Inferior parietal cortex (tissue), 1 donor: Measurements from ENCODE around the gene VAV2.

Experiments used
- DNase-seq: peaks from one replicate; pipeline ENCODE4 v3.0.0-alpha.2; 2016; ENCODE audit errors: extremely low spot score

The VAV2 gene

GRCh38 chr9:133875131-133875530 is 117.0 kb downstream of the VAV2 start:
- no peak for DNase-seq

- DNase-seq = no peak
Measured at GRCh38 chr9:133874659-133875058, 117.5 kb downstream of the VAV2 start.

GRCh38 chr9:133874060-133874657 is 118.0 kb downstream of the VAV2 start:
- DNase-seq = no peak

GRCh38 chr9:133873461-133873891 is 118.6 kb downstream of the VAV2 start:
- DNase-seq = no peak

- no peak for DNase-seq
Measured at GRCh38 chr9:133873009-133873408, 119.1 kb downstream of the VAV2 start.

GRCh38 chr9:133870598-133871595 is 121.2 kb downstream of the VAV2 start:
- DNase-seq = no peak

- no peak for DNase-seq
Measured at GRCh38 chr9:133869674-133870405, 122.3 kb downstream of the VAV2 start.

GRCh38 chr9:133868203-133868602 is 123.9 kb downstream of the VAV2 start:
- no peak for DNase-seq

- no peak for DNase-seq
Measured at GRCh38 chr9:133866946-133867345, 125.2 kb downstream of the VAV2 start.

- no peak for DNase-seq
Measured at GRCh38 chr9:133864011-133864410, 128.1 kb downstream of the VAV2 start.

- DNase-seq = no peak
Measured at GRCh38 chr9:133863257-133863592, 128.9 kb downstream of the VAV2 start.

GRCh38 chr9:133862585-133863256 is 129.4 kb downstream of the VAV2 start:
- peak; percentile 20 for DNase-seq

GRCh38 chr9:133861692-133862091 is 130.4 kb downstream of the VAV2 start:
- DNase-seq = no peak

- no peak for DNase-seq
Measured at GRCh38 chr9:133861086-133861485, 131.0 kb downstream of the VAV2 start.

GRCh38 chr9:133858771-133859170 is 133.4 kb downstream of the VAV2 start:
- no peak for DNase-seq

GRCh38 chr9:133857639-133858038 is 134.5 kb downstream of the VAV2 start:
- no peak for DNase-seq

- no peak for DNase-seq
Measured at GRCh38 chr9:133856798-133857197, 135.3 kb downstream of the VAV2 start.

- DNase-seq = no peak
Measured at GRCh38 chr9:133855802-133856521, 136.2 kb downstream of the VAV2 start.

- no peak for DNase-seq
Measured at GRCh38 chr9:133855371-133855770, 136.8 kb downstream of the VAV2 start.

- no peak for DNase-seq
Measured at GRCh38 chr9:133854765-133855164, 137.4 kb downstream of the VAV2 start.

GRCh38 chr9:133854048-133854447 is 138.1 kb downstream of the VAV2 start:
- DNase-seq = no peak
